ENCODE measurements around the gene VPS13C.

VPS13C gene

GRCh38 chr15:62054979-62055378 lies 5.3 kb downstream of the VPS13C start:
- TF ChIP-seq TAF1 (IDR thresholded peaks at IDR 0.05; ENCODE audit: borderline replicate concordance, insufficient read depth, low read length) (no peak), POLR2AphosphoS5 (IDR thresholded peaks at IDR 0.05; ENCODE audit: low read depth, low read length) (no peak), SIN3A (IDR thresholded peaks at IDR 0.05; ENCODE audit: borderline replicate concordance, insufficient read depth, low read length) (no peak), REST (IDR thresholded peaks at IDR 0.05; ENCODE audit: insufficient read depth in 1 of 2, low read depth in 2 of 2, low read length in 2 of 2) (no peak), FOXP2 (optimal IDR thresholded peaks at IDR 0.05; ENCODE audit: borderline replicate concordance, extremely low read depth, extremely low read length, insufficient read depth) (no peak)

DNA sequence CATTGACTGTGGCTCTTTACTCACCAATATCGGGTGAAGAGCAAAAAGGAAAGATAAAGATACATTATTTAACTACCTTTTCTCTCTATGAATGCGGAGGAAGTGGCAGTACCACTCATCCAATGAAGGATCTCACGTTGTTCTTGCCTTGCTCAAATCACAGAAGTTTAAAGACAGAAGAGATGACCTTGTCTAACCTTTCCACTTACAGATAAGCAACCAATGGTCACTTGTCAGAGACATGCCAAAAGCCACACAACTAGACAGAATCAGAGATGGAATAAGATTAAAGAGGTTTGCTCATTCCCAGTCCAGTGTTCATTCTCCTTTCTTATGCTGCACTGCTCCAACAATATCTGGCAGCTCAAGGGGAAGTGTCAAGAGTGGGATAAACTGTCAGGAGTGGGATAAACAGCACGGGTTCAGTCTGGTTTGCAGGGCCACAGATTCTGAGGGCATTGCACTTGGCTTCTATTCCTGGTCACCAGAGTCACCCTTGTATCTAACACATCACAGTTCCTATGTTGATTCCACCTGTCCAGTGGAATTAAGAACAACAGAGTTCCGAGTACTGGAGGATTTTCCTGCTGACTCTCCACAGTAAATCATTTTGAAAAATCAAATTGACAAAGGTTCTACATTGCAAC lies 6.7 kb downstream of the VPS13C start:
- TF ChIP-seq FOXP2 (optimal IDR thresholded peaks at IDR 0.05; ENCODE audit: borderline replicate concordance, extremely low read depth, extremely low read length, insufficient read depth) (no peak), SIN3A (IDR thresholded peaks at IDR 0.05; ENCODE audit: borderline replicate concordance, insufficient read depth, low read length) (no peak)

DNA sequence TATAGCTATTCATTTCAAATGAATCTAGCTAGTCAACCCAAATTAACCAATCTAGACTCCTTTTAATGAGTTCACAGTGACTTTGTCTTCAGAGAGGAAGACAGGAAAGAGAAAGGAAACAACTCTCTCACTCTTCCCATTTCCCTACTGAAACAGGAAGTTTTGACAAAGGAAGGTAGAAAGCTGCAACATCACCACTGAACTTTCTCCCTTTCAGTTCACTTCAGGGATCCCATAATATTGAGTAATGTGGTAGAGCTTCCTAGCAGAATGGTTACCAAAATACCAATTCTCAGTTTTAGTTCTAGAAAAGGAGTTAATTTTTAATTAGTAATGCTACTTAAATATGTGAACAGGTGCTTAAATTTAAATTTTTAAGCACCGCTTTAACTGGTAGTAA lies 7.5 kb downstream of the VPS13C start:
- TF ChIP-seq FOXP2 (optimal IDR thresholded peaks at IDR 0.05; ENCODE audit: borderline replicate concordance, extremely low read depth, extremely low read length, insufficient read depth) (no peak), SIN3A (IDR thresholded peaks at IDR 0.05; ENCODE audit: borderline replicate concordance, insufficient read depth, low read length) (no peak)

- TF ChIP-seq REST (IDR thresholded peaks at IDR 0.05; ENCODE audit: insufficient read depth in 1 of 2, low read depth in 2 of 2, low read length in 2 of 2) (no peak), POLR2AphosphoS5 (IDR thresholded peaks at IDR 0.05; ENCODE audit: low read depth, low read length) (no peak), FOXP2 (optimal IDR thresholded peaks at IDR 0.05; ENCODE audit: borderline replicate concordance, extremely low read depth, extremely low read length, insufficient read depth) (no peak), SIN3A (IDR thresholded peaks at IDR 0.05; ENCODE audit: borderline replicate concordance, insufficient read depth, low read length) (no peak), TAF1 (IDR thresholded peaks at IDR 0.05; ENCODE audit: borderline replicate concordance, insufficient read depth, low read length) (no peak)
These were observed 9.1 kb downstream of the VPS13C start for GRCh38 chr15:62051166-62051565.

DNA sequence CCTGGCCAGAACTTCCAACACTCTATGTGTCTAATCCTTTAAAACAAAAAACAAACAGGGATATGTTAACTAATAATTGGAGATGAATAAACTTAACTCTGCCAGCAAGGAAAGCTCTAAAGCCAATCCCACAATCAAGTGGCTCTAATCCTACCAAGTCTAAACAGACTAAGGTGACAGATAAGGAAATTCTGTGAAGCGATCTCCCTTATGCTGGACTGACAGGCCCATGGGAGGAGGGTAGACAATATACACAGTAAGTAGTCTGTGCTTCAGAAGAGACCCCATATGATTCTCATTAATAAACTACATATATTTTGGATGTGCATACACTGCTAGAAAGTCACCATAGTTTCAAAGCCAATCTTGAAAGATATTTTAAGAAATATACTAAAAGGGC lies 10.1 kb downstream of the VPS13C start:
- no peak for TF ChIP-seq TAF1 (IDR thresholded peaks at IDR 0.05; ENCODE audit: borderline replicate concordance, insufficient read depth, low read length)
- no peak for TF ChIP-seq FOXP2 (optimal IDR thresholded peaks at IDR 0.05; ENCODE audit: borderline replicate concordance, extremely low read depth, extremely low read length, insufficient read depth)
- TF ChIP-seq POLR2AphosphoS5 (IDR thresholded peaks at IDR 0.05; ENCODE audit: low read depth, low read length), result no peak
- TF ChIP-seq REST (IDR thresholded peaks at IDR 0.05; ENCODE audit: insufficient read depth in 1 of 2, low read depth in 2 of 2, low read length in 2 of 2), result no peak
- TF ChIP-seq SIN3A (IDR thresholded peaks at IDR 0.05; ENCODE audit: borderline replicate concordance, insufficient read depth, low read length), result no peak

DNA sequence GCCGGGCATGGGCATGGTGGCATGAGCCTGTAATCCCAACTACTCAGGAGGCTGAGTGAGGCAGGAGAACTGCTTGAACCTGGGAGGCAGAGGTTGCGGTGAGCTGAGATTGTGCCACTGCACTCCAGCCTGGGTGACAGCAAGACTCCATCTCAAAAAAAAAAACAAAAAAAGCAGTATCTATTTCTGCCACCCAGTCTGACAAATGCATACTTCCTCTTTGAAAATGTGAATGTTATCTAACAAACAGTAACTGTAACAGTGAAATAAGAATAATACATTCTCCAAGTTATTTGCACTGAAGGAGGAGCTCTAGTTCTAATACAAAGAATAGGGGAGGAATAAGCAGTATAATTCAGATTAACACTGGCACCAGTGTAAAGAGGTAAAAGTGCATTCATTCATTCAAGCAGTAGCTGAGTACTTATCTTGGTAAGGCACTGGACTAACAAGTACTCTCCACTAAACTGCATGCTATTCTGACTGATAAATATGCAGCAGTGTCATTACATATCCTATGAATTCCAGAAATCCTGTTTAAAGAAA lies 12.9 kb downstream of the VPS13C start:
- no peak for TF ChIP-seq POLR2AphosphoS5 (IDR thresholded peaks at IDR 0.05; ENCODE audit: low read depth, low read length)
- TF ChIP-seq SIN3A (IDR thresholded peaks at IDR 0.05; ENCODE audit: borderline replicate concordance, insufficient read depth, low read length), result no peak
- TF ChIP-seq FOXP2 (optimal IDR thresholded peaks at IDR 0.05; ENCODE audit: borderline replicate concordance, extremely low read depth, extremely low read length, insufficient read depth), result no peak
- TF ChIP-seq TAF1 (IDR thresholded peaks at IDR 0.05; ENCODE audit: borderline replicate concordance, insufficient read depth, low read length), result no peak
- no peak for TF ChIP-seq REST (IDR thresholded peaks at IDR 0.05; ENCODE audit: insufficient read depth in 1 of 2, low read depth in 2 of 2, low read length in 2 of 2)

All from PFSK-1 (cell line).